ENCODE data around the gene GATAD1. TPM values are rescaled to one million over a fixed set of nuclear protein-coding genes. Genes with fewer than 3 reads are reported as not detected.

GATAD1 gene
- total RNA-seq, 1 experiment from 2014 or later = 27.0 TPM

DNA sequence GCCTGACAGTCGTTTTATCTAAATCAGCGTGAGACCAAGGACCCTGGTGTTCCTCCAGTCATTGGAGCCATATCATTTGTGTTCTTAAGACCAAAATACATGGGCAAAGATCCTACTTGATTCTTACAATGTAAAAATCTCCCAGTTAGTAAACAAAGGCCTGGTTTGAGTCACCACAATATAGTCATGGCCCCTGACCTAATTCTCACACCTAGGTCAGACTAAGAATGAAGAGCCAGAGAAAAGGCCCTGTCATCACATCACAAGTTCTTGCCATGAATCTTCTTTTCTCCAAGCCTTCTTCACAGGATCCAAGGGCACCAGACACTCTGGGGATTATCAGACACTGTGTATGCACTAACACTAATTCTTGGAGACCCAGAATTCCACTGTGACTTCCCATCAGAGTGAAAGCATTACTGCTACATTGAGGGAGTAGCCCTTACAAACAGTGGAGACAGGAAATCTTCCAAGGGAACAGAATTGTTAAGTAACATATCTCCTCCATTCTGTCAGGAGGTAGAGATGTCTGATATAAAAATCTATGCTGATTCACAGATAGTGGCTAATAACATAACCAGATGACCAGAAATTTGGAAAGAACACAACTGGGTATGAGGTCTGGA lies 38.1 kb downstream of the GATAD1 start:
- H3K9me3 ChIP-seq (ENCODE audit: control insufficient read depth, insufficient read depth, low read depth, low read length) = no peaks in the 10 kb centered on the region
- BruUV-seq (replicated peaks) = no TSS peak
- H3K36me3 ChIP-seq (ENCODE audit: control insufficient read depth, insufficient read depth, low read length) = peaks cover 11% of the 10 kb centered on the region
- in situ Hi-C loops (cut with HindIII; ENCODE audit: low pct_unique_long_range_greater_than_20kb, low sequenced_read_pairs) (no loop called here), intact Hi-C loops (cut with micrococcal nuclease; ENCODE audit: unreplicated experiment) (no loop called here)
- ChIA-PET POLR2A (no interaction called here), CTCF (no interaction called here)
- TF ChIP-seq REST (IDR thresholded peaks at IDR 0.05; ENCODE audit: insufficient read depth in 1 of 2, low read depth in 2 of 2, low read length in 1 of 2) (no peak), SIN3A (IDR thresholded peaks at IDR 0.05; ENCODE audit: borderline replicate concordance, insufficient read depth, low read depth, low read length) (no peak), POLR2AphosphoS5 (IDR thresholded peaks at IDR 0.05; ENCODE audit: low read depth, low read length) (no peak), TCF7L2 (IDR thresholded peaks at IDR 0.05; ENCODE audit: low read depth, low read length) (no peak)
- TF ChIP-seq, protein P1, sequence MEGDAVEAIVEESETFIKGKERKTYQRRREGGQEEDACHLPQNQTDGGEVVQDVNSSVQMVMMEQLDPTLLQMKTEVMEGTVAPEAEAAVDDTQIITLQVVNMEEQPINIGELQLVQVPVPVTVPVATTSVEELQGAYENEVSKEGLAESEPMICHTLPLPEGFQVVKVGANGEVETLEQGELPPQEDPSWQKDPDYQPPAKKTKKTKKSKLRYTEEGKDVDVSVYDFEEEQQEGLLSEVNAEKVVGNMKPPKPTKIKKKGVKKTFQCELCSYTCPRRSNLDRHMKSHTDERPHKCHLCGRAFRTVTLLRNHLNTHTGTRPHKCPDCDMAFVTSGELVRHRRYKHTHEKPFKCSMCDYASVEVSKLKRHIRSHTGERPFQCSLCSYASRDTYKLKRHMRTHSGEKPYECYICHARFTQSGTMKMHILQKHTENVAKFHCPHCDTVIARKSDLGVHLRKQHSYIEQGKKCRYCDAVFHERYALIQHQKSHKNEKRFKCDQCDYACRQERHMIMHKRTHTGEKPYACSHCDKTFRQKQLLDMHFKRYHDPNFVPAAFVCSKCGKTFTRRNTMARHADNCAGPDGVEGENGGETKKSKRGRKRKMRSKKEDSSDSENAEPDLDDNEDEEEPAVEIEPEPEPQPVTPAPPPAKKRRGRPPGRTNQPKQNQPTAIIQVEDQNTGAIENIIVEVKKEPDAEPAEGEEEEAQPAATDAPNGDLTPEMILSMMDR (IDR thresholded peaks at IDR 0.05) = no peak
- H3K27me3 ChIP-seq (ENCODE audit: control insufficient read depth, insufficient read depth, low read length) = no peaks in the 10 kb centered on the region
- no peak overlapping the region for H3K27ac ChIP-seq (ENCODE audit: low read length)
- H3K4me1 ChIP-seq (ENCODE audit: control insufficient read depth, insufficient read depth, low read length) = no peaks in the 10 kb centered on the region
- ATAC-seq (no peak), DNase-seq (ENCODE audit: low read depth, low spot score) (no peak)
- no peak overlapping the region for H3K4me3 ChIP-seq (ENCODE audit: low read depth in 2 of 2, low read length in 2 of 2)

GRCh38 chr7:92485974-92486373 lies 38.7 kb downstream of the GATAD1 start:
- no peak overlapping the region for H3K27ac ChIP-seq (ENCODE audit: low read length)
- H3K4me3 ChIP-seq (ENCODE audit: low read depth in 2 of 2, low read length in 2 of 2) = no peak overlapping the region
- peaks cover 11% of the 10 kb centered on the region for H3K36me3 ChIP-seq (ENCODE audit: control insufficient read depth, insufficient read depth, low read length)
- intact Hi-C loops (cut with micrococcal nuclease; ENCODE audit: unreplicated experiment) = no loop called here
- no peaks in the 10 kb centered on the region for H3K4me1 ChIP-seq (ENCODE audit: control insufficient read depth, insufficient read depth, low read length)
- no TSS peak for BruUV-seq (replicated peaks)
- POLR2A ChIA-PET = no interaction called here
- no peak for TF ChIP-seq TCF7L2 (IDR thresholded peaks at IDR 0.05; ENCODE audit: low read depth, low read length)
- TF ChIP-seq, protein P1 (IDR thresholded peaks at IDR 0.05) = no peak
- TF ChIP-seq SIN3A (IDR thresholded peaks at IDR 0.05; ENCODE audit: borderline replicate concordance, insufficient read depth, low read depth, low read length) = no peak
- TF ChIP-seq REST (IDR thresholded peaks at IDR 0.05; ENCODE audit: insufficient read depth in 1 of 2, low read depth in 2 of 2, low read length in 1 of 2) = no peak
- no peak for TF ChIP-seq POLR2AphosphoS5 (IDR thresholded peaks at IDR 0.05; ENCODE audit: low read depth, low read length)
- H3K27me3 ChIP-seq (ENCODE audit: control insufficient read depth, insufficient read depth, low read length) = no peaks in the 10 kb centered on the region
- in situ Hi-C loops (cut with HindIII; ENCODE audit: low pct_unique_long_range_greater_than_20kb, low sequenced_read_pairs) = no loop called here
- CTCF ChIA-PET = no interaction called here
- DNase-seq (ENCODE audit: low read depth, low spot score) (no peak), ATAC-seq (no peak)
- no peaks in the 10 kb centered on the region for H3K9me3 ChIP-seq (ENCODE audit: control insufficient read depth, insufficient read depth, low read depth, low read length)

Data from Panc1 (cell line).